Neural crest cell (in vitro differentiated cells): ENCODE results near the gene FKBP10. TPM values are rescaled to one million over a fixed set of nuclear protein-coding genes. Genes with fewer than 3 reads are reported as not detected.

Experiments
- DNase-seq: peaks from one replicate; pipeline ENCODE4 v3.0.0; 2021; ENCODE audit warnings: low read depth, mixed read lengths, low spot score
- H3K27ac Mint-ChIP-seq: one replicate; pipeline ENCODE4 v1.8.0; 2021; ENCODE audit warnings: mild to moderate bottlenecking, mixed read lengths; ENCODE audit not compliant: unreplicated experiment
- H3K27me3 Mint-ChIP-seq: 2 replicates; pipeline ENCODE4 v1.8.0; 2021; ENCODE audit warnings: low read depth, mild to moderate bottlenecking, mixed read lengths
- H3K36me3 Mint-ChIP-seq: 2 replicates; pipeline ENCODE4 v1.8.0; 2021; ENCODE audit warnings: low read depth, mild to moderate bottlenecking, mixed read lengths
- H3K4me1 Mint-ChIP-seq: 2 replicates; pipeline ENCODE4 v1.8.0; 2021; ENCODE audit warnings: mixed read lengths
- H3K4me3 Mint-ChIP-seq: one replicate; pipeline ENCODE4 v1.8.0; 2021; ENCODE audit warnings: mild to moderate bottlenecking, mixed read lengths
- H3K9me3 Mint-ChIP-seq: 2 replicates; pipeline ENCODE4 v1.8.0; 2021; ENCODE audit warnings: mixed read lengths
- CTCF ChIP-seq: fragments of 200-600 bp; sonication (generic); conservative IDR thresholded peaks from 2 replicates; pipeline ENCODE4 v1.5.0; 2021; ENCODE audit warnings: antibody characterized with exemption, mild to moderate bottlenecking
- total RNA-seq: library from RNA; stranded (reverse); gene quantifications from 2 replicates; pipeline ENCODE4 v1.2.1, GENCODE V29; 2021

Gene FKBP10
- total RNA-seq, 1 donor from 2014 or later = 262 TPM

GRCh38 chr17:41768682-41769288, 44.0 kb upstream of the FKBP10 start:
- no peak for DNase-seq
- no peak for TF ChIP-seq CTCF
- no peaks in the 10 kb centered on the region for H3K9me3 Mint-ChIP-seq
- H3K4me1 Mint-ChIP-seq = peaks cover 12% of the 10 kb centered on the region
- peak overlapping the region; percentile 67 for H3K27ac Mint-ChIP-seq
- no peaks in the 10 kb centered on the region for H3K27me3 Mint-ChIP-seq
- no peaks in the 10 kb centered on the region for H3K36me3 Mint-ChIP-seq
- H3K4me3 Mint-ChIP-seq = no peak overlapping the region

- H3K27me3 Mint-ChIP-seq = no peaks in the 10 kb centered on the region
- peaks cover 18% of the 10 kb centered on the region for H3K4me1 Mint-ChIP-seq
- TF ChIP-seq CTCF = no peak
- DNase-seq = no peak
- no peaks in the 10 kb centered on the region for H3K36me3 Mint-ChIP-seq
- no peaks in the 10 kb centered on the region for H3K9me3 Mint-ChIP-seq
- H3K4me3 Mint-ChIP-seq = no peak overlapping the region
- H3K27ac Mint-ChIP-seq = no peak overlapping the region
Observed at GRCh38 chr17:41769346-41769862, 43.4 kb upstream of the FKBP10 start.

- no peaks in the 10 kb centered on the region for H3K36me3 Mint-ChIP-seq
- H3K27me3 Mint-ChIP-seq = no peaks in the 10 kb centered on the region
- no peaks in the 10 kb centered on the region for H3K9me3 Mint-ChIP-seq
- H3K4me3 Mint-ChIP-seq = no peak overlapping the region
- no peak for TF ChIP-seq CTCF
- no peak for DNase-seq
- H3K4me1 Mint-ChIP-seq = peaks cover 22% of the 10 kb centered on the region
- H3K27ac Mint-ChIP-seq = no peak overlapping the region
Observed at GRCh38 chr17:41769985-41770384, 42.8 kb upstream of the FKBP10 start.

- no peaks in the 10 kb centered on the region for H3K27me3 Mint-ChIP-seq
- peaks cover 37% of the 10 kb centered on the region for H3K4me1 Mint-ChIP-seq
- no peak for DNase-seq
- no peak overlapping the region for H3K27ac Mint-ChIP-seq
- H3K36me3 Mint-ChIP-seq = no peaks in the 10 kb centered on the region
- H3K4me3 Mint-ChIP-seq = no peak overlapping the region
- H3K9me3 Mint-ChIP-seq = no peaks in the 10 kb centered on the region
- no peak for TF ChIP-seq CTCF
Observed at GRCh38 chr17:41771389-41772206, 41.2 kb upstream of the FKBP10 start.

- peaks cover 37% of the 10 kb centered on the region for H3K4me1 Mint-ChIP-seq
- no peaks in the 10 kb centered on the region for H3K27me3 Mint-ChIP-seq
- no peak for TF ChIP-seq CTCF
- H3K36me3 Mint-ChIP-seq = no peaks in the 10 kb centered on the region
- no peak overlapping the region for H3K27ac Mint-ChIP-seq
- H3K4me3 Mint-ChIP-seq = no peak overlapping the region
- no peak for DNase-seq
- H3K9me3 Mint-ChIP-seq = no peaks in the 10 kb centered on the region
Observed at GRCh38 chr17:41772218-41772585, 40.6 kb upstream of the FKBP10 start.
